NCI-H2171 treated with DMSO at 0.1 percent for 48 hours (cell line): ENCODE results near the gene OCLN.
A peak's percentile ranks its signal among the peaks of the same experiment; 100 is the strongest.
"Not testable (repeated sequence)": the region's sequence is repeated elsewhere in the genome, so short reads cannot be mapped to it uniquely, and the experiment has no call there.

Experiments used
- DNase-seq: peaks from one replicate; lab custom pipeline; 2025; lab: John Stamatoyannopoulos, UW

OCLN gene

GRCh38 chr5:69492391-69492922 is at the start of gene OCLN:
TSS of gene OCLN (plus strand) at chr5:69492790. CDS start at chr5:69504245, 11,455 bp downstream.
- DNase-seq = peak; percentile 64

- DNase-seq = no peak
Measured at GRCh38 chr5:69444127-69444754, 48.3 kb upstream of the OCLN start.

DNA sequence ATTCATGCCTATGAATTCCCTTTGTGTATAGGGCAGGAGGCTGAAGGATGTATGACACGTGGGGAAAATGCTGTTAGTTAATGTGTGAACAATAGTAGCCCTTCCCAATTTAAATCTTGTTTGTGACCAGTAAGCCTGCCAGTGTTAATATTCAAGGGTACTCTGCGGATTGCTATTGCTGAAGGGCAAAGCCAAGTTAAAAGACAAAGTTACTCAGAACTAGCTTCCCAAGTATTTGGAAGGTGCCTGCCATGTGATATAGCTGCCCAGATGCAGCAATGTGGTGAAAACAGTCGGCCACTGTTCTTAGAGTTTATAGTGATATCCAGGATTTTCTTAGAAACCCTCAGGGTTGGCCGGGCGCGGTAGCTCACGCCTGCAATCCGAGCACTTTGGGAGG is 43.1 kb upstream of the OCLN start:
- DNase-seq = no peak

DNA sequence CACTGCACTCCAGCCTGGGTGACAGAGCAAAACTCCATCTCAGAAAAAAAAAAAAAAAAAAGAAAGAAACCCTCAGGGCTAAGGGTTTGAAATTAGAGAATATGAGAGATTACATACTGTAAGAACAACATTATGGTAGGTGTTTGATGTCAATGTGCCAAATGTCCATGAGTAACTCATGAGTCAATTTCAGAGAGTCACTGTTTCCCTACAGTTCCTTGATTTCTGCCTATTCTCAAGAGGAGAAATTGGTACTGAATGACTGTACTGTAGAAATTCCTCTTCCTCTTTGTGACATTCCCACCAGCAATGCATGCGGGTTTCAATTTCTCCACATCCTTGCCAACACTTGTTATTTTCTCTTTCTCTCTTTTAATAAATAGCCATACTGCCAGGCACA is 42.5 kb upstream of the OCLN start:
- no peak for DNase-seq

DNA sequence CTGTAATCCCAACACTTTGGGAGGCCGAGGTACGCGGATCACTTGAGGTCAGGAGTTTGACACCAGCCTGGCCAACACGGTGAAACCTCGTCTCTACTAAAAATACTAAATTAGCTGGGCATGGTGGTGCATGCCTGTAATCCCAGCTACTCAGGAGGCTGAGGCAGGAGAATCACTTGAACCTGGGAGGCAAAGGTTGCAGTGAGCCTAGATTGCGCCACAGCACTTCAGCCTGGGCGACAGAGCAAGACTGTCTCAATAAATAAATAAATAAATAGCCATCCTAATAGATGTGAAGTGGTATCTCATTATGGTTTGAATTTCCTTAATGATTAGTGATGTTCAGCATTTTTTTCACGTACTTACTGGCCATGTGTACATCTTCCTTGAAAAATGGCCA is 42.1 kb upstream of the OCLN start:
- DNase-seq = not testable (repeated sequence)

DNA sequence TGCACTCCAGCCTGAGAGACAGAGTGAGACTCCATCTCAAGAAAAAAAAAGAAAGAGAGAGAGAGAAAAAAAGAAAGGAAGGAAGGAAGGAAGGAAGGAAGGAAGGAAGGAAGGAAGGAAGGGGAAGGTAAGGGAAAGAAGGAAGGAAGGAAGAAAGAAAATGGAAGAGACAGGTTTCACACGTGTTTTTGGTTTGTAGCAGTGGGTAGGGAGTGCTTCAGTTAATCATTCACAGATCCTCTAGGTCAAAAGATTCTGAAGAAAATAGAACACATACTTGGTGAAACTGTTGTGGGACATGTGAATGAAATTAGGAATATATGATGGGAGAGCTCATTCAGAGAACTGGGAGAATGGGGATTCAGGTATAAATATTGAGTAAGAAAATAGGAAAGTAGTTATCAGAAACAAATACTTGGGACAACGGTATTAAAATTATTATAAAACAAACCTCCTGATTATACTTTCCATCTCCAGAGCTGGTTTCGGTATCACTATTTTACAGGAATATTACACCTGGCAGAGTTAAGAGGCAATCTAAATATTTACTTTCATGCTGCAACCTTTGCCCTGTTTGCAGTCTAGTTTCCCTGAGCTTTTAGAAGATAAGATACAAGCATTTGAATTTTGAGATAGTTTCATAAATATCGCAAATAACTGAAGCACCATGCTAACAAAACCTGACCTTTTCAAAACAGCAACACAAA is 40.5 kb upstream of the OCLN start:
- DNase-seq = no peak

DNA sequence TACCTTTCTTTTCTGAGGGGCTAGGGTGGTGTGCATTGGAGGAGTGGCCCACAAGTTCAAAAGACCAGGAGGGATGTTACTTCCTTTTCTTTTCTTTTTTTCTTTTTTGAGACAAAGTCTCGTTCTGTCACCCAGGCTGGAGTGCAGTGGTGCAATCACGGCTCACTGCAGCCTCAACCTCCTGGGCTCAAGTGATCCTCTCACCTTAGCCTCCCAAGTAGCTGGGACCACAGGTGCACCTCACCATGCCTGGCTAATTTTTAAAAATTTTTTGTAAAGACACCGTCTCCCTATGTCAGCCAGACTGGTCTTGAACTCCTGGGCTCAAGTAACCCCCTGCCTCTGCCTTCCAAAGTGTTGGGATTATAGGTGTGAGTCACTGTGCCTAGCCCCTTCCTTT is 39.1 kb upstream of the OCLN start:
- not testable (repeated sequence) for DNase-seq

DNA sequence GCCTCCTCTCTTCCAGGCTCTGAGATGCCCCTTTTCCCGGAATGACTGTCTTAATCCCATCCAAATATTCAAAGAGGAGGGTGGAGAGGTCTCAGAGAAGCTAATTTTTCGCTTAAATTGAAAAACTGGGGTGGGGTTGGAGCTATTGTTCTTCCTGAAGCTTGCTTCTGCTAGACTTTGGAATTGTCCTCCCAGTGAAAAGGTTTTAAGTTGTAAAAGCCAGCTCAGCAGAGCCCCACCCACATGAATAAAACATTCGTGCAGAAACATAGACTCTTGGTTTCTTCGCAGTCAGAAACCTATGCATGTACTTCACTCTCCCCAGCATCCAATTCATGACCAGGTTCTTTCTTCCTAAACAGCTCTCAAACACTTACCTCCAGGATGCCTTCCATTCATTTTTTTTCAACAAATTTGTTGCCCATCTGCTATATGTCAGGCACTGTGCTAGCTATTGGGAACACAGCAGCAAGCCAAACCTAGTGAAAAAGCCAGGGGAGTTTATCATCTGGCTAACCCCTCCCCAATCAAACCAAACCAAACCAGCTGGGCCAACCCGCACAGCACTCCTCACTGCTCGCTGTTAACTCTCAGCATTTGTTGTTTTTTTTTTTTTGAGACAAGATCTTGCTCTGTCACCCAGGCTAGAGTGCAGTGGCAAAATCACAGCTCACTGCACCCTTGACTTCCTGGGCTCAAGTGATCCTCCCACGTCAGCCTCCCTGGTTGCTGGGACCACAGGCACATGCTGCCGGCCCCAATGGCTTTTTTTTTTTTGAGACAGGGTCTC is 37.9 kb upstream of the OCLN start:
- peak; percentile 4 for DNase-seq

- DNase-seq = not testable (repeated sequence)
Measured at GRCh38 chr5:69455428-69455988, 37.1 kb upstream of the OCLN start.

DNA sequence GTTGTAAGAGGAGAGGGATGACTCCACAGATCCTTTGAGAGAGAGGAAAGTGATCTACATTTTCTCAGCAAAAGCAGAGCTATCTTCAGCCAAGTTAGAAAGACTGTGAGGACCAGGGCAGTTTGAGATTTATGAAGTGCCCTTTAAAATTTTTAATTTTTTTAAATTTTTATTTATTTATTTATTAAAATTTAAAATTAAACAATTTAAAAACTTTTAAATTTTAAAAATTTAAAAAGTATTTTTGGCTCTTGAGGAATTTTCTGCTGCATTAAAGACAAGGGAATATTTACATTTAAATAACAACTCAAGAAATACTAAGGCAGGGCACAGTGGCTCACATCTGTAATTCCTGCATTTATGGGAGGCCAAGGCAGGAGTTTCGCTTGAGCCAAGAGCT is 30.4 kb upstream of the OCLN start:
- no peak for DNase-seq

DNA sequence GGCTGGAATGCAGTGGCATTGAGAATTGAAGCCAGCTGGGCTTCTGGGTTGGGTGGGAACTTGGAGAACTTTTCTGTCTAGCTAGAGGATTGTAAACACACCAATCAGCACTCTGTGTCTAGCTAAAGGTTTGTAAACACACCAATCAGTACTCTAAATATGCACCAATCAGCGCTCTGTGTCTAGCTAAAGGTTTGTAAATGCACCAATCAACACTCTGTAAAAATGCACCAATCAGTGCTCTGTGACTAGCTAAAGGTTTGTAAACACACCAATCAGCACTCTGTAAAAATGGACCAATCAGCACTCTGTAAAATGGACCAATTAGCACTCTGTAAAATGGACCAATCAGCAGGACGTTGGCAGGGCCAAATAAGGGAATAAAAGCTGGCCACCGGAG is 26.2 kb upstream of the OCLN start:
- not testable (repeated sequence) for DNase-seq

GRCh38 chr5:69467442-69468225 is 25.0 kb upstream of the OCLN start:
- DNase-seq = no peak

DNA sequence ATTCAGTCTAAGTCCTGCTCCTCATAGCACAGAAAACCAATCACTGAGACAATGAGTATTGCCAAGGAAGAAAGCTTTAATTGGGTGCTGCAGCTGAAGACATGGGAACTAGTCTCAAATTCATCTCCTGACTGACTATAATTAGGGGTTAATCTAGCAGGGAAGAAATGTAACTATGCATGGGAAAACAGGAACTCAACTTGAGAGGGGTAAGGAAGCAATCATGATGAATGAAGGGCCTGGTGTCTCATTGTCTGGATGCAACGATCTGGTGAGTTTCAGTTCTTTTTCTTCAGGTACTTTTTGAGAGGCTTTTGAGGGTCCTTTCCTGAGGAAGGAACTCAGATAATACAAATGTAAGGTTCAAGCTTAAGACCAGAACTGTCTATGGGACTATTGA is 24.0 kb upstream of the OCLN start:
- no peak for DNase-seq

GRCh38 chr5:69471516-69471915 is 21.1 kb upstream of the OCLN start:
- not testable (repeated sequence) for DNase-seq

DNA sequence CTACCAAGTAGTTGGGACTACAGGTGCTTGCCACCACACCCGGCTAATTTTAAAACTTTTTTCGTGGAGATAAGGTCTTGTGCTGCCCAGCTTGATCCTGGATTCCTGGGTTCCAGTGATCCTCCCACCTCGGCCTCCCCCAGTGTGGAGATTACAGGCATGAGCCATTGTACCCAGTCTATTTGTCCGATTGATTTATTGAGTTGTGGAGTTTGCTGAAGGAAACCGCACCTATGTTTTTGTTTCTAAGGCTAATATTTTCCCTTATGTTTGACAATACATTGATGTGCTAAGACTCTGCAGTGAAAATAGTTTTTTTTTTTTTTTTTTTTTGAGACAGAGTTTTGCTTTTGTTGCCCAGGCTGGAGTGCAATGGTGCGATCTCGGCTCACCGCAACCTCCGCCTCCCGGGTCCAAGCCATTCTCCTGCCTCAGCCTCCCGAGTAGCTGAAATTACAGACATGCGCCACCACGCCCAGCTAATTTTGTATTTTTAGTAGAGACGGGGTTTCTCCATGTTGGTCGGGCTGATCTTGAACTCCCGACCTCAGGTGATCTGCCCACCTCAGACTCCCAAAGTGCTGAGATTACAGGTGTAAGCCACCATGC is 20.0 kb upstream of the OCLN start:
- DNase-seq = not testable (repeated sequence)

DNA sequence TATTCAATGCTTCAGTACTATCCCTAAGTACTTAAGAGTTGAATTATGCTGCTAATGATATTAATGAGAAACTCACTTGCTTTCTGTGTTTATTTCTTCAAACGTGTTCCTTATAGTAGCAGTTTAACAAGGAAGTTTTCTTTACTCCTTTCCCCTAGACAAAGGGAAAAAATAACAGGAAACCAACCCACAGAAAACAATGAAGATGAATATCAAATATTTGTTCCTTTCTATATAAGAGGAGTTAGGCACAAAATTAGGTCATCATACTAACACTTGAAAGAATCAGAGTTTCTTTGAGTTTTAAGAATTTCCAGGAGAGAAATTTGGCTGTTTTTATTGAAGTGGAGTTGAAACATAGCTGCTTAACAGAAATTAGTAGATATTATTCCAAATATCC is 15.4 kb upstream of the OCLN start:
- no peak for DNase-seq

- not testable (repeated sequence) for DNase-seq
Measured at GRCh38 chr5:69478296-69478695, 14.3 kb upstream of the OCLN start.

DNA sequence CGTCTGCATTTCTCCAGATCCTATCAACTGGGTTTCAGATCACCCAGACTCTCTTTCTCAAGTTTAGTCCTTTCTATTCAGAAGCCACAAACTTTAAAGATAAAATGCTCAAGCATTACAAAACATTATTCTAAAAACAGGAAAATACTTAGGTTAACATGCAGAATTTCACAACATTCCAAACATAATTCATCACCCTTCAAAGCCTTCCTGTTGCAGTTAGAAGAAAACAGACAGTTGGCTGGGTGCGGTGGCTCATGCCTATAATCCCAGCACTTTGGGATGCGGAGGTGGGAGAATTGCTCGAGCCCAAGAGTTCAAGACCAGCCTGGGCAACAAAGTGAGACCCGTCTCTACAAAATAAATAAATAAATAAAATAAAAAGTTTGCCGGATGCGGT is 7.7 kb upstream of the OCLN start:
- DNase-seq = no peak

- no peak for DNase-seq
Measured at GRCh38 chr5:69485471-69485870, 7.1 kb upstream of the OCLN start.

DNA sequence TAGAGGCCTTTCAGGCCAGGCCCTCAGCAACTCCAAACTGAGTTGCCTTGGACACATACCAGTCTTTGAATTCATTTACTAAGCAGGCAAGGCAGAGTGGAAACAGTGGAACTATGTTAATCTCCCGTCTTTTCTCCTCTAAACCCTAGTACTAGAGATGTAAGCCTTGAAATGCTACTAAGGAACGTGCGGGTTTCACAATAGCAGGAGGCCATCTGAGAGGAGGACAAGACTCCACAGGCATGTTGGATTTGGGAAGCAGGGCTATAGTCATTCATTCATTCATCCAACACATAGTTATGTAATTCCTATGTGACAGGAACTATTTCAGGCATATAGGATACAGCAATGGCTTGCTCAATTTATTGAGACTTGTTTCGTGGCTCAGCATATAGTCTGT is 3.3 kb upstream of the OCLN start:
- DNase-seq = no peak

DNA sequence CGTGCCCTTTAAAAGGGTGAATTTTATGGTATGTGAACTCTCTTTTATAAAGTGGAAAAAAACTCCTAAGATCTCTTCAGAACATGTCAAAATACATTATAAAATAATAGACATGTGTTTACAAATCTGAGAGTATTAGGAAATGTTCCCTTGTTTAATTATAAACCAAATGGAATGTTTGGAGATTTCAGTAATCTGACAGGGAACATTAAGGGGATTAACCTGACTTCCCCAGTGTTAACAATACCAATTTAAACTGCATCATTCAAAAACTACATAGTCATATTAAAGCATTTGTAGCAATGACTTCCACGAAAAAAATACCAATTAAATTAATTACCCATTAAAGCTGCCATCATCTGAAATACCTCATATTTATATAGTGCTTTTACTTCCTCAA is 1.6 kb upstream of the OCLN start:
- no peak for DNase-seq
